HCT116 (cell line): ENCODE data around the gene INTS4.

Experiments used
- CTCF ChIP-seq, 3 experiments: fragments of 200-600 bp in 1 of 3; sonication (generic) in 1 of 3; IDR thresholded peaks in 2 of 3; conservative IDR thresholded peaks in 1 of 3; 2 replicates each; pipeline ENCODE4 v1.5.1; 2012 to 2017; ENCODE audit warnings: low read depth in 2 of 3, low read length in 2 of 3, antibody characterized with exemption in 1 of 3, borderline replicate concordance in 1 of 3, control low read depth in 1 of 3, mild to moderate bottlenecking in 1 of 3, mixed read lengths in 1 of 3, mixed run types in 1 of 3, moderate library complexity in 1 of 3; ENCODE audit not compliant: insufficient read depth in 1 of 3
- EGR1 ChIP-seq: IDR thresholded peaks from 2 replicates; pipeline ENCODE4 v1.6.1; 2012; ENCODE audit warnings: low read depth
- POLR2A ChIP-seq: IDR thresholded peaks from 2 replicates; pipeline ENCODE4 v1.7.0; 2011; ENCODE audit warnings: borderline replicate concordance; ENCODE audit not compliant: insufficient read depth, insufficient read length; ENCODE audit errors: extremely low read depth
- POLR2AphosphoS5 ChIP-seq: IDR thresholded peaks from 2 replicates; pipeline ENCODE4 v1.6.1; 2011; ENCODE audit warnings: mild to moderate bottlenecking, low read depth, low read length, moderate library complexity
- SIN3A ChIP-seq: IDR thresholded peaks from 2 replicates; pipeline ENCODE4 v1.6.1; 2012; ENCODE audit warnings: low read depth
- YY1 ChIP-seq: IDR thresholded peaks from 2 replicates; pipeline ENCODE4 v1.6.1; 2011; ENCODE audit warnings: low read length, low read depth, moderate library complexity, mild to moderate bottlenecking; ENCODE audit not compliant: insufficient replicate concordance; ENCODE audit errors: extremely low read depth
- ZNF274 ChIP-seq: fragments of 200-500 bp; sonication (Bioruptor generic); IDR thresholded peaks from 2 replicates; pipeline ENCODE4 v1.6.1; 2014; ENCODE audit warnings: mild to moderate bottlenecking, low read depth, low read length, inconsistent platforms
- TF ChIP-seq, protein P1 (sequence below): IDR thresholded peaks from 2 replicates; pipeline ENCODE4 v1.6.1; 2012

GRCh38 chr11:78020246-78020645, 25.8 kb upstream of the INTS4 start:
- TF ChIP-seq CTCF (IDR thresholded peaks at IDR 0.05 in 2 of 3, conservative IDR thresholded peaks at IDR 0.05 in 1 of 3; ENCODE audit: borderline replicate concordance in 1 of 3, insufficient read depth in 1 of 3, low read depth in 2 of 3, low read length in 2 of 3) (no peak), YY1 (no peak), ZNF274 (no peak), POLR2AphosphoS5 (no peak), POLR2A (no peak), EGR1 (no peak), SIN3A (no peak)
- TF ChIP-seq, protein P1, sequence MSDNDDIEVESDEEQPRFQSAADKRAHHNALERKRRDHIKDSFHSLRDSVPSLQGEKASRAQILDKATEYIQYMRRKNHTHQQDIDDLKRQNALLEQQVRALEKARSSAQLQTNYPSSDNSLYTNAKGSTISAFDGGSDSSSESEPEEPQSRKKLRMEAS, result no peak
